GM18861 (cell line): Measurements from ENCODE around the gene ENPP3.

Experiments used
- ATAC-seq: cut with Tn5 transposase; IDR thresholded peaks from one replicate; pipeline ENCODE4 v1.9.1; 2021; ENCODE audit not compliant: unreplicated experiment

Gene ENPP3

DNA sequence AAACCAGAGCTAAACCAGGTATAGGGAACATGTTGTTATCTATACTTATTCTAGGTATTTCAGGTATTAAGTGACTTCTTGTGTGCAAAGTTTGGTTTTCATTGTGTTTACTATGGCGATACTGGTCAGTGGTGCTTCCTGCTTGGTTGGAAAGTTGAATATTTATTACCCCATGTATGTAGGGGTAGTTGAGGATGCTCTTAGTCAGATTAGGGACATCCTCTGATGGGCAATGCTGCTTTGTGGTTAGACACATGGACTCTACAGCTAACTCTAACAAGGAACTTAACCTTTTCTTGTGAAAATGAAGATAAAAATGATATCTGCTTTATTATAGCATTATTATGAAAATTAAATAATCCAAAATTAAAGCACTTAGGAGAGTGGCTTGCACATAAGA lies 126.6 kb downstream of the ENPP3 start:
- ATAC-seq = no peak

DNA sequence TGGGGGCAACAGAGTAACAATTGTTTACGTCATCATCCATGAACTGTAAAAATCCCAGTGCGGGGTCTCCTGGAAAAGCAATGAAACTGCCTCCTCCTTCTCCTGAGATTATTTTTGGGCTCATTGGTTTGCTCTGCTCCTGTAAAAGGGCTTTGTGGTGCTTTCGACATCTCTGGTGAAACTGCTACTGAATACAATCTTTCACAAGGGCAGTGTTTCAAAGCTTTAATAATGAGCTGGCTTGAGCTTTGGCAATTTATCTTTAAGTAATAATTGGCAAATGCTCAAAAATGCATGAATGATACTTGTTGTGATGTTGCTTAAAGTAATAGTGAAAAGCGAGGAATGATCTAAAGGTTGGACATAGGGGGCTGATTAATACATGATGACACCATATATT lies 127.2 kb downstream of the ENPP3 start:
- no peak for ATAC-seq

DNA sequence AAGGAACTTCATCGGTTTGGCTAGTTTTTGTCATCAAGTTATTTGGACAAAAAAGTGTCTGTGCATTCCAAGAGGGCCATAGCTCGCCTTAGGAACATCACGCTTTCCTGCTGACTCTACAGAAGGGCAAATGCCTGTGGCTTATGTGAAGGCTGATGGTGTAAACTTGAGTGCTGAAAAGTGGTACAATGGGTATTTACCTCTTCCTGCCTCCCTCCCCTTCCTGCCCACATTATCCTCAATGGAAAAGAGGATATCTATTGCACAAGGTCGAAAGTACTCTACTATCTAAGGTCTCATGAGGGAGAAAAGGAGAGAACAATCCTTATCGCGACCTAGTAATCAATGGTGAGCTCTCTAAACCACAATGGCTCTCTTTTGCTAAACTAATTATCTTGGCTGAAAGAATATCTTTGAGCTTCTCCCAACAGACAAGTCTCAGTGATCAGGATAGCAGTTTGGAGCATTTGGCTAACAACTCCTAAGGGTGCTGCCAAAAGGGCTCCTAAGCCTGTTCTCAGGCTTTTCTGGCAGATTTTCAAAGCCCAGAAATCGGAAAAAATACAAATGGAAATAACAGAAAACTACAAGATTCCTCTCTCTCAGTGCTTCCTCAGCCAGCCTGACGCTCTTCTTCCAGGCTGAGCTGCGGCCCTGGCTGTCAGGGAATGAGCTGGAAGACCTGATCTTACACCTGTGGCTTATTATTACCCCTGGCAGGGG lies 128.1 kb downstream of the ENPP3 start:
- ATAC-seq = no peak

GRCh38 chr6:131765804-131766135 lies 128.7 kb downstream of the ENPP3 start:
- no peak for ATAC-seq

GRCh38 chr6:131766631-131767030 lies 129.5 kb downstream of the ENPP3 start:
- no peak for ATAC-seq

DNA sequence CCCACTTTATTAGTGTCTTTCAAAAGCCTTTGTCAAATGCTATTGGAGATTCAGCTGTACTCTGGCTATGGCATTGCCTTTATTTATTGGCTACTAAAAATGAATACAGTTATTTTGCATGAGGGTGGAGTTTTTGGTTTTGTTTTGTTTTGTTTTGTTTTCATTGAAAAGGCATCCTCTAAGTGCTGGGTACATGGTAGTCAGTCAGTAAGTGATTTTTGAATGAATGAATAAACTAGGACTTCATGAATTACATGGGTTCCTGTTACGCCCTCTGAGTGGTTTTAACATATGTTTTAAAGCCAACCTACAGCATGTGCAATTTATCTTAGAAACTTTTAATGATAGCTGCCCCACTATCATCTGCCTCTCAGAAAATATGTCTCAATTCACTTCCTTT lies 131.9 kb downstream of the ENPP3 start:
- ATAC-seq = no peak

DNA sequence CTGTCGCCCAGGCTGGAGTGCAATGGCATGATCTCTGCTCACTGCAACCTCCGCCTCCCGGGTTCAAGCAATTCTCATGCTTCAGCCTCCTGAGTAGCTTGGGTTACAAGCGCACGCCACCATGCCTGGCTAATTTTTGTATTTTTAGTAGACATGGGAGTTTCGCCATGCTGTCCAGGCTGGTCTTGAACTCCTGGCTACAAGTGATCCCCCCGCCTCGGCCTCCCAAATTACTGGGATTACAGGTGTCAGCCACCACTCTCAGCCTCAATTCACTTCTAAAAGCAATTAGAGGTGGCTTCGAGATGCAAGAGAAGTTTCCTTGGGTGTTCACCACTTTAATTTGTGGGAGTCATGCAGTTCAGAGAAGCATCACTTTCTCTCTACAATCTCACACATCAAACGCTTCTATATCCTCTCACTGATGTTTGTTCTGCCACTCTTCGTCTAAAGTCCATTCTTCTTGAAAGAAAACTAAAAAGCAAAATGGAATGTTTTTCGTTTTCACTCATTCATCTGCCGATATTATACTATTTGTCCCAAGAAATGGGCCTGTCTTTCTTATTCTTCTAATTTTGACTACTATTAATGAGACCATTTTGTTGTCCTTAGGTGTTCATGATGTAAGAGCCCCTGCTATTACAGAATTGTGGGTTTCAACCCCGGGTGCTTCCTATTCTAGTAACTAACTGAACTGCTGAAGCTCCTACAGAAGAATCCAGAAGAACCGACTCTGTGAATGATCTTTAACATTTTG lies 132.5 kb downstream of the ENPP3 start:
- ATAC-seq = no peak

DNA sequence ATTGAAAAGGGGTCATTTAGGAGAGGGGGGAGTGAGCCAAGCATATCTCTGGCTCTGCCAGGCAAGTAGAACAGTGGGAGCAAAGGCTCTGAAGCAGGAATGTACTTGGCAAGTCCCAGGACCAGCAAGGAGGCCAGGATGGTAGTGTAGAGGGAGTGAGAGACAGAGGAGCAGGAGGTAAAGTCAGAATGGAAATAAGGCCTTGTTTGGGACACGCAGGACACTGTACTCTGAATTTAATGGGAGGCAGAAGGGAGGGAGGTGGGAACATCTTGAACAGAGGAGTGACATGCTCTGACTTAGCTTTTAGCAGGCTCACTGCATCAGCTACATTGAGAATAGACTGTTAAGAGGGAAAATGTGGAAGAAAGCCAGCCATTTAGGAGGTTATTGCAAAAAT lies 133.7 kb downstream of the ENPP3 start:
- ATAC-seq = no peak

DNA sequence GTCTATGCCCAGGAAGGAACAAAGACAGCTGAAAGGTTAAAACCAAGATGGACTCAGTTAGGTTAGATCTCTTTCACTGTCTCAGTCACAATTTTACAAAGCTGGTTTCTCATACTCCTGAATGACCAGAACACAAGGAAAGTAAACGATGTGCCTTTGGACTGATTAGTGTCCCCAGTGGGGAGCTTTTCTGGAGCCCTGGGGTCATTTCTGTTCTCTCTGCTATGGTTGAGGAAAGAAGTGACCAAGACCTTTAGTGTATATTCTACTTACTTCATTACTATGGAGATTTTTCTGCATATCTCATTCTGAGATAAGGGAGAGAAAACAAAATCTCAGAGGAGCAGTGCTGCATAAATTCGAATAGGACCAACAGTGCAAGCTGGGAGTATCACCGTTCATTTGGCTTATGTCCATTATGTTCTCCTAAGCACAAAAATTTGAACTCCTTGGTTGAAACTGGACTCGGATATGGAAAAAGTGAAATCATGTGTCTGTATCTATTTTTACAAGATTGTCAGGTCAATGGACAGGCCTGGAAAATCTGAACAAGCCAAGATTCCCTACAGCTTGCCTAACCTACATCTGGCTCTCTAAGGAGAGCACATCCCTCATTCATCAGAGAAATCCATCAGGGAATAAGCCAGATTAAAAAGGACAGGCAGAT lies 136.3 kb downstream of the ENPP3 start:
- no peak for ATAC-seq

- ATAC-seq = no peak
These were observed 138.8 kb downstream of the ENPP3 start for GRCh38 chr6:131775886-131776285.

DNA sequence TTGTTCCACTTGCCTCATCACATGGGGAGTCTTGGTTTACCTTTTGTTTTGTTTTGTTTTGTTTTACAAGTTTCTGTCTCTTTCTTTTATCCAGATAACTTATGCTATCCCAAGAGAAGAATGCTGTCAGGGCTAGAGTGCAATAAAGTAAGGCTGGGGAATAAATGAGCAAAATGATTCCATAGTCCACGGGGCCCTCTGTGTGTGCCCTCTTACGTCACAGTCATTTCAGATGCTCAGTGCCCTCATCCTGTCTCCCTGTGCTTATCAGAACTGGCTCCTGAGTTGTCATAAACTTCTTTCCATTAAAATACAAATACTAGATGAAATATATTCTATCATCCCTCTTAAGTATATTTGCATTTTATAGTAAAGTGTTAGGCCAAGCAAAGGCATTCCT lies 139.9 kb downstream of the ENPP3 start:
- ATAC-seq = no peak

DNA sequence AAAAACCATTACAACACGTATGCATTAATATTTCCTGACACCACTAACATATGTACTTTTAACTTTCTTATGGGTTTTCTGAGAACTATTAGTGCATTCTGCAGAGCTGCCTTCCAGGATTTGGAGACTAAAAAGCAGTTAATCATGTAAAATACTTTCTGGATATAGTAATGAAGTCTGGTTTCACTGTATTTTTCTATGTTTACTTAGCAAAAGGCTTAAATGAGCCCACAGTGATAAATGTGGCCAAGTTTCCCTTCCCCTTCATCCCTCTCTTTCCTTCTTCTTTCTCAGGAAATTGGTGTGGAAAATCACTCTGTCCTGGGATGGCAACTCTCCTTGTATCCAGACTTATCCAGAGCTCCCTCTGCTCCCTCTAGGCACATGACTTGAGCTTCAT lies 141.1 kb downstream of the ENPP3 start:
- no peak for ATAC-seq

DNA sequence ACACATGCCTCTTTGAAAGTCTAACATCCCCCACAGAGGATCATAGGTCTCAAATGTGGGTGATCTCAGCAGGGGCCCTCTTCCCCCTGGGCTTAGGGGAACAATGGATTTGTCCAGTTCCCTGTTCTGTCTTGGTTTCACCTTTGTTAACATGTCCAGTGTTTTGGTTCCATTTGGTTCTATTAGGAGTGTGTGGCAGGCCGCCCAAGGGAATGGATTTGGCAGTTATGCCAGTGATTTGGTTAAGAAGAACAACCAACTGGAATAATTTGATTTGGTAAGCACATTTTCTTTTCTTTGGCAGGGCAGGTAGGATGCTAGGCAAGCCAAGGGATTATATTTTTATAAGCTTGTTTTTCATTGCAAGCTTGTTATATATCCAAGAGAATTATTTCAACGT lies 142.2 kb downstream of the ENPP3 start:
- no peak for ATAC-seq

GRCh38 chr6:131780600-131780999 lies 143.5 kb downstream of the ENPP3 start:
- no peak for ATAC-seq

DNA sequence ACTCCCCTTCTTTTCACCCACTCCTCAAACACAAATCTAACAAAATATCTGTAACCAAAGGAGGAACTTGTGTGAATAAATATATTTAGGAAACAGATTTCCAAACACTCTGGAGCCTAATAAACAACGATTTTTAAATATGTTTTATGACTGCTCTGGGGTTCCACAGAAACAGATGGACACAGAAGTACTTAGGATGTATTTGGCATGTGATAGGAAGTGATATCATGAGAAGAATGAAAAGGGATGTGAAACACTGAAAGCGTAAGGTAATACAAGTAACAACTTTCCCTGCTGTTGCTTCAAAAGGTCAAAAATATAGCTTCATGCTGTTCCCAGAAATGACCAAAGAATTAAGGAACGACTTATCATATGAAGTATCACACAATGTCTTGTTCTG lies 144.6 kb downstream of the ENPP3 start:
- ATAC-seq = no peak

GRCh38 chr6:131782764-131783163 lies 145.7 kb downstream of the ENPP3 start:
- no peak for ATAC-seq

- no peak for ATAC-seq
These were observed 147.5 kb downstream of the ENPP3 start for GRCh38 chr6:131784561-131784960.

DNA sequence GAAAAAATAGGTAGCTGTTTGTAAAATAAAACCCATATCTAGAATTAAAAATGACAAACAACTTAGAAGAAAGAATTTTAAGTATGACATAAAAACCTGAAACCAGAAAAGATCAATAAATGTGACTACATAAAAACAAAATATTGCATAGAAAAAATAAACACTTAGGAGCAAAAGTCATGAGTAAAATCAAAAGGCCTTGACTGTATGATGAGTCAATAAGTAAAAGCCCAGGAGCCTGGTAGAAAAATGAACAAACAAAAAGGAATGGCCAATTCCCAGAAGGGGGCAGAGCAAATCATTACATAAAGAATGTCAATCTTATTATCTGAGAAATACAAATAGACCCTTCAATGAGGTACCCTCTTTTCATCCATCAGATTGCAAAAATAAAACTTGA lies 150.0 kb downstream of the ENPP3 start:
- no peak for ATAC-seq

DNA sequence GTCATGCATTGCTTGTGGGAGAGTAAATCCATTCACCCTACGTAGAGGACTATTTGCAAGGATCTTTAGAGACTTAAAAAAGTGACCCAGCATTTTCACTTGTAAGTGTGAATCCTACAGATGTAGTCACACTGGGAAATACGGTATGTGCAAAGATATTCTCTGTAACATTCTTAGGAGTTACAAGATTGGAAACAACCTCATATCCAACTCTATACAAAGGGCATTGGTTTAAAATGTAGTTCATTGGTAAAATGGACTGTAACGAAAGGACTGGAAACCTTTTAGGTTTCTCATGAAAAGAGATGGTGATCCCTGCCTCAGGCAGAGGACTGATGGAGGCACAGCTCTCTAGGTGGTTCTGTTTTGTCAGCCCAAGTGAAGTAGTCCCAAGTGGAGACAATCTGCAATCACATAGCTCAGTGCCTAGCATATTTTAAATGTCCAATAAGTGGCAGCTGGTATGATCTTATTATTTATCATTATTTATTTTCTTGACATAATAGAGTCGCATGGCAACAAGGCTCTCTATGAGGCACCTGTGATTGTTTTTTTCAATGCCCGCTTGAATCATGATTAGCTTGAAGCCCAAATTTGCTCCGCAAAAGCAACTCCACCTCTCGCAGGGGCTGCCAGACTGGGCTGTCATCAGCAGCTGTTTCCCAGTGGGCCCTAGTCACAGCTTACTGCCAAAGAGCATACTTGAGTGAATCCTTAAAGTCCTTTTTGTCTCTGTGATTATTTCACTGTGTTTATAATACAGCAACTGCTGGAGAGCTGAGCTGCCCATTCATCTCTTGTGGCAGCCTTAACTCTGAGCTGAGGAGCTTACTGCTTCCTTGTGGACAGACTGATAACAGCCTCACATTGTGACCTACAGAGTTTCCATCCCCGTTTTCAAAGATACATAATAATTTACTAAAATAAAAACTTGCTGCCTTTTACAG lies 150.9 kb downstream of the ENPP3 start:
- ATAC-seq = no peak

DNA sequence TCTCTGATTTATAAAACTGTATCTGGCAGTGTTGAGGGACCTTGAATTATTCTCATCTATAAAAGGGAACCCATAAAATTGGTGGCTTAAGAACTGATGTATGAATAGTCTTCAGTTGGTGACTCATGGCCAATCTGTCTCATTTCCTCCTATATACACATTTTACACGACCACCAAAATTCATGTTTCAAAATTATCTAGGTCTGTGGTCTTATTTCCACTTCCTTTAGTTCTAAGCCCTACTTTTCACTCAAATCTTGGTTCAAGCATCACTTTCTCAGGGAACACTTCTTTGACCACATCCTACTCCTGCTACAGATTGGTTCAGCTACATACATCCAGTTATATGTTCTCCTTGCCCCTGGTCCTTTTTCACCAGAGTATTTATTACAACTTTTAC lies 152.1 kb downstream of the ENPP3 start:
- ATAC-seq = no peak

- ATAC-seq = no peak
These were observed 154.4 kb downstream of the ENPP3 start for GRCh38 chr6:131791476-131791875.
